GM23338 (cell line): ENCODE measurements around the gene TNC. TPM values are rescaled to one million over a fixed set of nuclear protein-coding genes. Genes with fewer than 3 reads are reported as not detected.

Experiments used
- ATAC-seq: fragments of 200-7000 bp; cut with Tn5 transposase; 3 replicates; pipeline ENCODE4 v1.9.1; 2020
- DNase-seq: peaks from one replicate; pipeline ENCODE4 v3.0.0-alpha.2; 2015; ENCODE audit warnings: low spot score
- H2AFZ ChIP-seq: fragments of 200-600 bp; sonication (generic); 2 replicates; pipeline ENCODE4 v1.8.0; 2016; ENCODE audit warnings: antibody characterized with exemption, mild to moderate bottlenecking, moderate library complexity
- H3F3A ChIP-seq: fragments of 200-600 bp; sonication (generic); replicated peaks from 2 replicates; pipeline ENCODE4 v1.8.0; 2017; ENCODE audit warnings: antibody characterized with exemption, mixed run types, low read depth
- H3K27ac ChIP-seq: fragments of 200-600 bp; sonication (generic); 2 replicates; pipeline ENCODE4 v1.6.1; 2016; ENCODE audit warnings: low read depth
- H3K27me3 ChIP-seq: fragments of 200-600 bp; sonication (generic); 2 replicates; pipeline ENCODE4 v1.8.0; 2016; ENCODE audit warnings: mild to moderate bottlenecking, mixed run types, moderate library complexity; ENCODE audit not compliant: insufficient read depth
- H3K36me3 ChIP-seq: fragments of 200-600 bp; sonication (generic); 2 replicates; pipeline ENCODE4 v1.8.0; 2016; ENCODE audit warnings: mild to moderate bottlenecking; ENCODE audit not compliant: insufficient read depth
- H3K4me1 ChIP-seq: fragments of 200-600 bp; sonication (generic); 2 replicates; pipeline ENCODE4 v1.8.0; 2016; ENCODE audit warnings: mild to moderate bottlenecking, moderate library complexity; ENCODE audit not compliant: insufficient read depth
- H3K4me2 ChIP-seq: fragments of 200-600 bp; sonication (generic); 2 replicates; pipeline ENCODE4 v1.7.1; 2017; ENCODE audit warnings: mixed run types
- H3K4me3 ChIP-seq: fragments of 200-600 bp; sonication (generic); 2 replicates; pipeline ENCODE4 v1.6.1; 2016; ENCODE audit warnings: mixed run types
- H3K79me2 ChIP-seq: fragments of 200-600 bp; sonication (generic); replicated peaks from 2 replicates; pipeline ENCODE4 v1.8.0; 2017; ENCODE audit warnings: mild to moderate bottlenecking; ENCODE audit not compliant: insufficient read depth
- H3K9me2 ChIP-seq: fragments of 200-600 bp; sonication (generic); 2 replicates; pipeline ENCODE4 v1.8.0; 2017; ENCODE audit not compliant: insufficient read depth
- H4K20me1 ChIP-seq: fragments of 200-600 bp; sonication (generic); replicated peaks from 2 replicates; pipeline ENCODE4 v1.8.0; 2017; ENCODE audit warnings: mild to moderate bottlenecking; ENCODE audit not compliant: insufficient read depth
- H3K27ac Mint-ChIP-seq: 2 replicates; pipeline ENCODE4 v1.8.0; 2020; ENCODE audit warnings: inconsistent platforms, mild to moderate bottlenecking, moderate library complexity, mixed read lengths
- H3K27me3 Mint-ChIP-seq: 3 replicates; pipeline ENCODE4 v1.8.0; 2022; ENCODE audit warnings: low read depth, mild to moderate bottlenecking, moderate library complexity, mixed read lengths, inconsistent platforms; ENCODE audit not compliant: insufficient read depth, poor library complexity
- H3K36me3 Mint-ChIP-seq: 3 replicates; pipeline ENCODE4 v1.8.0; 2021; ENCODE audit warnings: low read depth, mild to moderate bottlenecking, inconsistent platforms, moderate library complexity, mixed read lengths
- H3K4me1 Mint-ChIP-seq: 3 replicates; pipeline ENCODE4 v1.8.0; 2020; ENCODE audit warnings: mild to moderate bottlenecking, inconsistent platforms, mixed read lengths
- H3K4me3 Mint-ChIP-seq: 3 replicates; pipeline ENCODE4 v1.8.0; 2021; ENCODE audit warnings: moderate library complexity, mild to moderate bottlenecking, inconsistent platforms, mixed read lengths
- H3K9me3 Mint-ChIP-seq: 3 replicates; pipeline ENCODE4 v1.8.0; 2020; ENCODE audit warnings: moderate library complexity, mild to moderate bottlenecking, inconsistent platforms, mixed read lengths
- EZH2 ChIP-seq: fragments of 200-600 bp; sonication (generic); IDR thresholded peaks from one replicate; pipeline ENCODE4 v1.8.0; 2017; ENCODE audit warnings: antibody characterized with exemption, mild to moderate bottlenecking, low read depth; ENCODE audit not compliant: unreplicated experiment
- POLR2AphosphoS5 ChIP-seq: IDR thresholded peaks from 2 replicates; pipeline ENCODE4 v1.6.1; 2016; ENCODE audit warnings: antibody characterized with exemption, low read depth
- ZNF331 ChIP-seq: fragments of 250-450 bp; sonication (Bioruptor Pico); IDR thresholded peaks from 2 replicates; pipeline ENCODE4 v1.5.0; 2020; ENCODE audit warnings: low read depth, mild to moderate bottlenecking, moderate library complexity
- polyA plus RNA-seq: library from polyadenylated mRNA; unstranded; fragments of >200 nt; fragmentation: Nextera tagmentation; extraction: Ambion mirVana; gene quantifications from 2 replicates; pipeline ENCODE4 v1.2.1, GENCODE V29; 2016
- total RNA-seq: library from RNA; depleted of rRNA; stranded (reverse); fragments of >200 nt; shearing (Covaris generic); gene quantifications from 2 replicates; pipeline ENCODE4 v1.2.3, GENCODE V29; 2014
- TF ChIP-seq, protein P1 (sequence below): fragments of 250-450 bp; sonication (Bioruptor Pico); IDR thresholded peaks from 2 replicates; pipeline ENCODE4 v1.5.0; 2020; ENCODE audit warnings: mild to moderate bottlenecking, moderate library complexity
- TF ChIP-seq, protein P2 (sequence below), 2 experiments: fragments of 200-600 bp in 1 of 2; sonication (generic) in 1 of 2; conservative IDR thresholded peaks; 2 replicates each; pipeline versions ENCODE4 v1.5.1 to v1.6.1; 2016 to 2017; ENCODE audit warnings: antibody characterized with exemption in 2 of 2, low read depth in 2 of 2, mild to moderate bottlenecking in 2 of 2, moderate library complexity in 1 of 2
- TF ChIP-seq, protein P3 (sequence below): IDR thresholded peaks from one replicate; pipeline ENCODE4 v1.6.1; 2018; ENCODE audit warnings: antibody characterized with exemption; ENCODE audit not compliant: unreplicated experiment
- TF ChIP-seq, protein P4 (sequence below): IDR thresholded peaks from 2 replicates; pipeline ENCODE4 v1.6.1; 2016; ENCODE audit warnings: antibody characterized with exemption

Gene TNC
- total and polyA plus RNA-seq, 2 experiments from 2014 or later: 0.89 to 2.7 TPM

DNA sequence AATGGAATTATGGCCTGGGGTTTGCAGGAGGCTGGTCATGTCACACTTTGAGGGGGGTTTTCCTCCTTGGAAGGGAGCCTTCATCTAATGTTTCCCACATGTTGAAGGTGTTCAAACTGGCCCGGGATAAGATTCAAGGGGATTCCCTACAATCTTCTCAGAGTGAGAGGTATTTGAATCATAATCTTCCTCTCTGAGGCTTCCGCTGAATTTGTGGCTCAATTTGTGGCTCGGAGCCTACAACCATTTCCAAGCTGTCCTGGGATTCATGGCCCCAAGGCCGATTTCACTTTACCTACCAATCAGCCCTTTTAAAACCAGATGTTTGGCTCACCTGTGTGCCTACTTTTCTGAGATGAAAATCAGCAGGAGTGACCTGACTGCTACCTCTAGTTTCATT is 3.9 kb downstream of the TNC start:
- ATAC-seq (no peak), DNase-seq (no peak)
- H2AFZ ChIP-seq: no peak overlapping the region
- H3K4me3 ChIP-seq: no peak overlapping the region
- TF ChIP-seq, protein P1, sequence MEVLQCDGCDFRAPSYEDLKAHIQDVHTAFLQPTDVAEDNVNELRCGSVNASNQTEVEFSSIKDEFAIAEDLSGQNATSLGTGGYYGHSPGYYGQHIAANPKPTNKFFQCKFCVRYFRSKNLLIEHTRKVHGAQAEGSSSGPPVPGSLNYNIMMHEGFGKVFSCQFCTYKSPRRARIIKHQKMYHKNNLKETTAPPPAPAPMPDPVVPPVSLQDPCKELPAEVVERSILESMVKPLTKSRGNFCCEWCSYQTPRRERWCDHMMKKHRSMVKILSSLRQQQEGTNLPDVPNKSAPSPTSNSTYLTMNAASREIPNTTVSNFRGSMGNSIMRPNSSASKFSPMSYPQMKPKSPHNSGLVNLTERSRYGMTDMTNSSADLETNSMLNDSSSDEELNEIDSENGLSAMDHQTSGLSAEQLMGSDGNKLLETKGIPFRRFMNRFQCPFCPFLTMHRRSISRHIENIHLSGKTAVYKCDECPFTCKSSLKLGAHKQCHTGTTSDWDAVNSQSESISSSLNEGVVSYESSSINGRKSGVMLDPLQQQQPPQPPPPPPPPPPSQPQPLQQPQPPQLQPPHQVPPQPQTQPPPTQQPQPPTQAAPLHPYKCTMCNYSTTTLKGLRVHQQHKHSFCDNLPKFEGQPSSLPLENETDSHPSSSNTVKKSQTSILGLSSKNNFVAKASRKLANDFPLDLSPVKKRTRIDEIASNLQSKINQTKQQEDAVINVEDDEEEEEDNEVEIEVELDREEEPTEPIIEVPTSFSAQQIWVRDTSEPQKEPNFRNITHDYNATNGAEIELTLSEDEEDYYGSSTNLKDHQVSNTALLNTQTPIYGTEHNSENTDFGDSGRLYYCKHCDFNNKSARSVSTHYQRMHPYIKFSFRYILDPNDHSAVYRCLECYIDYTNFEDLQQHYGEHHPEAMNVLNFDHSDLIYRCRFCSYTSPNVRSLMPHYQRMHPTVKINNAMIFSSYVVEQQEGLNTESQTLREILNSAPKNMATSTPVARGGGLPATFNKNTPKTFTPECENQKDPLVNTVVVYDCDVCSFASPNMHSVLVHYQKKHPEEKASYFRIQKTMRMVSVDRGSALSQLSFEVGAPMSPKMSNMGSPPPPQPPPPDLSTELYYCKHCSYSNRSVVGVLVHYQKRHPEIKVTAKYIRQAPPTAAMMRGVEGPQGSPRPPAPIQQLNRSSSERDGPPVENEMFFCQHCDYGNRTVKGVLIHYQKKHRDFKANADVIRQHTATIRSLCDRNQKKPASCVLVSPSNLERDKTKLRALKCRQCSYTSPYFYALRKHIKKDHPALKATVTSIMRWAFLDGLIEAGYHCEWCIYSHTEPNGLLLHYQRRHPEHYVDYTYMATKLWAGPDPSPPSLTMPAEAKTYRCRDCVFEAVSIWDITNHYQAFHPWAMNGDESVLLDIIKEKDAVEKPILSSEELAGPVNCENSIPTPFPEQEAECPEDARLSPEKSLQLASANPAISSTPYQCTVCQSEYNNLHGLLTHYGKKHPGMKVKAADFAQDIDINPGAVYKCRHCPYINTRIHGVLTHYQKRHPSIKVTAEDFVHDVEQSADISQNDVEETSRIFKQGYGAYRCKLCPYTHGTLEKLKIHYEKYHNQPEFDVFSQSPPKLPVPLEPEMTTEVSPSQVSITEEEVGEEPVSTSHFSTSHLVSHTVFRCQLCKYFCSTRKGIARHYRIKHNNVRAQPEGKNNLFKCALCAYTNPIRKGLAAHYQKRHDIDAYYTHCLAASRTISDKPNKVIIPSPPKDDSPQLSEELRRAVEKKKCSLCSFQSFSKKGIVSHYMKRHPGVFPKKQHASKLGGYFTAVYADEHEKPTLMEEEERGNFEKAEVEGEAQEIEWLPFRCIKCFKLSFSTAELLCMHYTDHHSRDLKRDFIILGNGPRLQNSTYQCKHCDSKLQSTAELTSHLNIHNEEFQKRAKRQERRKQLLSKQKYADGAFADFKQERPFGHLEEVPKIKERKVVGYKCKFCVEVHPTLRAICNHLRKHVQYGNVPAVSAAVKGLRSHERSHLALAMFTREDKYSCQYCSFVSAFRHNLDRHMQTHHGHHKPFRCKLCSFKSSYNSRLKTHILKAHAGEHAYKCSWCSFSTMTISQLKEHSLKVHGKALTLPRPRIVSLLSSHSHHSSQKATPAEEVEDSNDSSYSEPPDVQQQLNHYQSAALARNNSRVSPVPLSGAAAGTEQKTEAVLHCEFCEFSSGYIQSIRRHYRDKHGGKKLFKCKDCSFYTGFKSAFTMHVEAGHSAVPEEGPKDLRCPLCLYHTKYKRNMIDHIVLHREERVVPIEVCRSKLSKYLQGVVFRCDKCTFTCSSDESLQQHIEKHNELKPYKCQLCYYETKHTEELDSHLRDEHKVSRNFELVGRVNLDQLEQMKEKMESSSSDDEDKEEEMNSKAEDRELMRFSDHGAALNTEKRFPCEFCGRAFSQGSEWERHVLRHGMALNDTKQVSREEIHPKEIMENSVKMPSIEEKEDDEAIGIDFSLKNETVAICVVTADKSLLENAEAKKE: no peak
- TF ChIP-seq, protein P2, sequence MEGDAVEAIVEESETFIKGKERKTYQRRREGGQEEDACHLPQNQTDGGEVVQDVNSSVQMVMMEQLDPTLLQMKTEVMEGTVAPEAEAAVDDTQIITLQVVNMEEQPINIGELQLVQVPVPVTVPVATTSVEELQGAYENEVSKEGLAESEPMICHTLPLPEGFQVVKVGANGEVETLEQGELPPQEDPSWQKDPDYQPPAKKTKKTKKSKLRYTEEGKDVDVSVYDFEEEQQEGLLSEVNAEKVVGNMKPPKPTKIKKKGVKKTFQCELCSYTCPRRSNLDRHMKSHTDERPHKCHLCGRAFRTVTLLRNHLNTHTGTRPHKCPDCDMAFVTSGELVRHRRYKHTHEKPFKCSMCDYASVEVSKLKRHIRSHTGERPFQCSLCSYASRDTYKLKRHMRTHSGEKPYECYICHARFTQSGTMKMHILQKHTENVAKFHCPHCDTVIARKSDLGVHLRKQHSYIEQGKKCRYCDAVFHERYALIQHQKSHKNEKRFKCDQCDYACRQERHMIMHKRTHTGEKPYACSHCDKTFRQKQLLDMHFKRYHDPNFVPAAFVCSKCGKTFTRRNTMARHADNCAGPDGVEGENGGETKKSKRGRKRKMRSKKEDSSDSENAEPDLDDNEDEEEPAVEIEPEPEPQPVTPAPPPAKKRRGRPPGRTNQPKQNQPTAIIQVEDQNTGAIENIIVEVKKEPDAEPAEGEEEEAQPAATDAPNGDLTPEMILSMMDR (conservative IDR thresholded peaks at IDR 0.05; ENCODE audit: low read depth in 2 of 2): no peak
- TF ChIP-seq, protein P3, sequence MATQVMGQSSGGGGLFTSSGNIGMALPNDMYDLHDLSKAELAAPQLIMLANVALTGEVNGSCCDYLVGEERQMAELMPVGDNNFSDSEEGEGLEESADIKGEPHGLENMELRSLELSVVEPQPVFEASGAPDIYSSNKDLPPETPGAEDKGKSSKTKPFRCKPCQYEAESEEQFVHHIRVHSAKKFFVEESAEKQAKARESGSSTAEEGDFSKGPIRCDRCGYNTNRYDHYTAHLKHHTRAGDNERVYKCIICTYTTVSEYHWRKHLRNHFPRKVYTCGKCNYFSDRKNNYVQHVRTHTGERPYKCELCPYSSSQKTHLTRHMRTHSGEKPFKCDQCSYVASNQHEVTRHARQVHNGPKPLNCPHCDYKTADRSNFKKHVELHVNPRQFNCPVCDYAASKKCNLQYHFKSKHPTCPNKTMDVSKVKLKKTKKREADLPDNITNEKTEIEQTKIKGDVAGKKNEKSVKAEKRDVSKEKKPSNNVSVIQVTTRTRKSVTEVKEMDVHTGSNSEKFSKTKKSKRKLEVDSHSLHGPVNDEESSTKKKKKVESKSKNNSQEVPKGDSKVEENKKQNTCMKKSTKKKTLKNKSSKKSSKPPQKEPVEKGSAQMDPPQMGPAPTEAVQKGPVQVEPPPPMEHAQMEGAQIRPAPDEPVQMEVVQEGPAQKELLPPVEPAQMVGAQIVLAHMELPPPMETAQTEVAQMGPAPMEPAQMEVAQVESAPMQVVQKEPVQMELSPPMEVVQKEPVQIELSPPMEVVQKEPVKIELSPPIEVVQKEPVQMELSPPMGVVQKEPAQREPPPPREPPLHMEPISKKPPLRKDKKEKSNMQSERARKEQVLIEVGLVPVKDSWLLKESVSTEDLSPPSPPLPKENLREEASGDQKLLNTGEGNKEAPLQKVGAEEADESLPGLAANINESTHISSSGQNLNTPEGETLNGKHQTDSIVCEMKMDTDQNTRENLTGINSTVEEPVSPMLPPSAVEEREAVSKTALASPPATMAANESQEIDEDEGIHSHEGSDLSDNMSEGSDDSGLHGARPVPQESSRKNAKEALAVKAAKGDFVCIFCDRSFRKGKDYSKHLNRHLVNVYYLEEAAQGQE: no peak
- TF ChIP-seq EZH2 (no peak), ZNF331 (CRISPR knock-in tag) (no peak), POLR2AphosphoS5 (no peak)
- TF ChIP-seq, protein P4, sequence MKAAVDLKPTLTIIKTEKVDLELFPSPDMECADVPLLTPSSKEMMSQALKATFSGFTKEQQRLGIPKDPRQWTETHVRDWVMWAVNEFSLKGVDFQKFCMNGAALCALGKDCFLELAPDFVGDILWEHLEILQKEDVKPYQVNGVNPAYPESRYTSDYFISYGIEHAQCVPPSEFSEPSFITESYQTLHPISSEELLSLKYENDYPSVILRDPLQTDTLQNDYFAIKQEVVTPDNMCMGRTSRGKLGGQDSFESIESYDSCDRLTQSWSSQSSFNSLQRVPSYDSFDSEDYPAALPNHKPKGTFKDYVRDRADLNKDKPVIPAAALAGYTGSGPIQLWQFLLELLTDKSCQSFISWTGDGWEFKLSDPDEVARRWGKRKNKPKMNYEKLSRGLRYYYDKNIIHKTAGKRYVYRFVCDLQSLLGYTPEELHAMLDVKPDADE: no peak
- no peak overlapping the region for H3K27ac Mint-ChIP-seq
- no peaks in the 10 kb centered on the region for H3K9me2 ChIP-seq
- no peaks in the 10 kb centered on the region for H3F3A ChIP-seq
- no peaks in the 10 kb centered on the region for H3K79me2 ChIP-seq
- H3K4me3 Mint-ChIP-seq: no peak overlapping the region
- H3K9me3 Mint-ChIP-seq: no peaks in the 10 kb centered on the region
- no peaks in the 10 kb centered on the region for H3K36me3 ChIP-seq
- H3K36me3 Mint-ChIP-seq: no peaks in the 10 kb centered on the region
- H3K27me3 ChIP-seq: peaks cover 34% of the 10 kb centered on the region
- H3K4me2 ChIP-seq: no peak overlapping the region
- H4K20me1 ChIP-seq: no peaks in the 10 kb centered on the region
- peaks cover 26% of the 10 kb centered on the region for H3K27me3 Mint-ChIP-seq
- H3K4me1 ChIP-seq: peaks cover 14% of the 10 kb centered on the region
- H3K4me1 Mint-ChIP-seq: peaks cover 16% of the 10 kb centered on the region
- no peak overlapping the region for H3K27ac ChIP-seq
